Measurements from ENCODE around the gene LRPPRC.

Gene LRPPRC

GRCh38 chr2:43880952-43881351, 114.8 kb downstream of the LRPPRC start:
- DNase-seq (ENCODE audit: low spot score) (no peak), ATAC-seq (ENCODE audit: low read depth) (no peak)
- Histone ChIP-seq H3K36me3 (ENCODE audit: low read depth) (no peaks in the 10 kb centered on the region), H3K9me3 (ENCODE audit: severe bottlenecking) (no peaks in the 10 kb centered on the region), H3K27ac (ENCODE audit: poor library complexity, severe bottlenecking) (no peak overlapping the region), H3K4me3 (ENCODE audit: severe bottlenecking) (no peak overlapping the region), H3K4me1 (ENCODE audit: insufficient read depth, poor library complexity, severe bottlenecking) (no peaks in the 10 kb centered on the region), H3K27me3 (ENCODE audit: insufficient read depth, poor library complexity, severe bottlenecking) (no peaks in the 10 kb centered on the region)
- no peak for TF ChIP-seq CTCF (IDR thresholded peaks at IDR 0.05; ENCODE audit: poor library complexity, severe bottlenecking)

GRCh38 chr2:43880471-43880870, 115.3 kb downstream of the LRPPRC start:
- Histone ChIP-seq H3K9me3 (ENCODE audit: severe bottlenecking) (no peaks in the 10 kb centered on the region), H3K4me3 (ENCODE audit: severe bottlenecking) (no peak overlapping the region), H3K36me3 (ENCODE audit: low read depth) (no peaks in the 10 kb centered on the region), H3K27ac (ENCODE audit: poor library complexity, severe bottlenecking) (no peak overlapping the region), H3K27me3 (ENCODE audit: insufficient read depth, poor library complexity, severe bottlenecking) (no peaks in the 10 kb centered on the region), H3K4me1 (ENCODE audit: insufficient read depth, poor library complexity, severe bottlenecking) (no peaks in the 10 kb centered on the region)
- TF ChIP-seq CTCF (IDR thresholded peaks at IDR 0.05; ENCODE audit: poor library complexity, severe bottlenecking) = no peak
- ATAC-seq (ENCODE audit: low read depth) (no peak), DNase-seq (ENCODE audit: low spot score) (no peak)

GRCh38 chr2:43879261-43879660, 116.5 kb downstream of the LRPPRC start:
- H3K27me3 ChIP-seq (ENCODE audit: insufficient read depth, poor library complexity, severe bottlenecking) = no peaks in the 10 kb centered on the region
- no peak for TF ChIP-seq CTCF (IDR thresholded peaks at IDR 0.05; ENCODE audit: poor library complexity, severe bottlenecking)
- H3K27ac ChIP-seq (ENCODE audit: poor library complexity, severe bottlenecking) = no peak overlapping the region
- DNase-seq (ENCODE audit: low spot score) = no peak
- no peaks in the 10 kb centered on the region for H3K9me3 ChIP-seq (ENCODE audit: severe bottlenecking)
- no peak for ATAC-seq (ENCODE audit: low read depth)
- H3K36me3 ChIP-seq (ENCODE audit: low read depth) = no peaks in the 10 kb centered on the region
- H3K4me1 ChIP-seq (ENCODE audit: insufficient read depth, poor library complexity, severe bottlenecking) = no peaks in the 10 kb centered on the region
- H3K4me3 ChIP-seq (ENCODE audit: severe bottlenecking) = no peak overlapping the region

GRCh38 chr2:43877782-43878464, 117.9 kb downstream of the LRPPRC start:
- H3K9me3 ChIP-seq (ENCODE audit: severe bottlenecking) = no peaks in the 10 kb centered on the region
- ATAC-seq (ENCODE audit: low read depth) (peak; percentile 59), DNase-seq (ENCODE audit: low spot score) (no peak)
- H3K27me3 ChIP-seq (ENCODE audit: insufficient read depth, poor library complexity, severe bottlenecking) = no peaks in the 10 kb centered on the region
- TF ChIP-seq CTCF (IDR thresholded peaks at IDR 0.05; ENCODE audit: poor library complexity, severe bottlenecking) = peak; percentile 92
- no peak overlapping the region for H3K27ac ChIP-seq (ENCODE audit: poor library complexity, severe bottlenecking)
- H3K36me3 ChIP-seq (ENCODE audit: low read depth) = no peaks in the 10 kb centered on the region
- H3K4me1 ChIP-seq (ENCODE audit: insufficient read depth, poor library complexity, severe bottlenecking) = no peaks in the 10 kb centered on the region
- no peak overlapping the region for H3K4me3 ChIP-seq (ENCODE audit: severe bottlenecking)

- Histone ChIP-seq H3K4me1 (ENCODE audit: insufficient read depth, poor library complexity, severe bottlenecking) (no peaks in the 10 kb centered on the region), H3K27ac (ENCODE audit: poor library complexity, severe bottlenecking) (no peak overlapping the region), H3K9me3 (ENCODE audit: severe bottlenecking) (no peaks in the 10 kb centered on the region), H3K36me3 (ENCODE audit: low read depth) (no peaks in the 10 kb centered on the region), H3K27me3 (ENCODE audit: insufficient read depth, poor library complexity, severe bottlenecking) (peaks cover 8% of the 10 kb centered on the region), H3K4me3 (ENCODE audit: severe bottlenecking) (no peak overlapping the region)
- DNase-seq (ENCODE audit: low spot score) (no peak), ATAC-seq (ENCODE audit: low read depth) (peak; percentile 15; the same call in 1 of the 3 replicates)
- no peak for TF ChIP-seq CTCF (IDR thresholded peaks at IDR 0.05; ENCODE audit: poor library complexity, severe bottlenecking)
These were observed 120.9 kb downstream of the LRPPRC start for GRCh38 chr2:43874776-43875451.
